ENCODE results near the gene SLC6A6. TPM values are rescaled to one million over a fixed set of nuclear protein-coding genes. Genes with fewer than 3 reads are reported as not detected.
A peak's percentile ranks its signal among the peaks of the same experiment; 100 is the strongest.

SLC6A6 gene
- polyA plus RNA-seq, 2 donors: 2.5 to 3.8 TPM

GRCh38 chr3:14455571-14456317 lies 53.3 kb downstream of the SLC6A6 start:
- Histone ChIP-seq H3K4me1 (ENCODE audit: control insufficient read depth in 2 of 2, insufficient read depth in 2 of 2, low read length in 1 of 2) (peaks cover 3 to 22% of the 10 kb centered on the region in 2 donors), H3K27ac (ENCODE audit: low read depth in 2 of 2, low read length in 1 of 2) (no peak overlapping the region), H3K9me3 (ENCODE audit: control insufficient read depth in 2 of 2, insufficient read depth in 1 of 2, low read depth in 1 of 2, low read length in 1 of 2) (no peaks in the 10 kb centered on the region), H3K27me3 (ENCODE audit: control insufficient read depth in 1 of 2, insufficient read depth in 2 of 2, low read length in 2 of 2) (no peaks in the 10 kb centered on the region), H3K4me3 (ENCODE audit: low read depth in 1 of 2, low read length in 2 of 2) (no peak overlapping the region), H3K36me3 (ENCODE audit: control insufficient read depth in 2 of 2, insufficient read depth in 2 of 2, low read length in 1 of 2) (peaks cover 0 to 11% of the 10 kb centered on the region in 2 donors)
- 61 to 63% methylated on average over 6 of the region's 6 CpGs for WGBS, 2 donors

- no peak overlapping the region for H3K27ac ChIP-seq (ENCODE audit: low read depth in 2 of 2, low read length in 1 of 2)
- 92 to 96% methylated on average over 8 of the region's 8 CpGs for WGBS, 2 donors
- peaks cover 1 to 18% of the 10 kb centered on the region in 2 donors for H3K4me1 ChIP-seq (ENCODE audit: control insufficient read depth in 2 of 2, insufficient read depth in 2 of 2, low read length in 1 of 2)
- H3K4me3 ChIP-seq (ENCODE audit: low read depth in 1 of 2, low read length in 2 of 2): no peak overlapping the region
- H3K9me3 ChIP-seq (ENCODE audit: control insufficient read depth in 2 of 2, insufficient read depth in 1 of 2, low read depth in 1 of 2, low read length in 1 of 2): no peaks in the 10 kb centered on the region
- no peaks in the 10 kb centered on the region for H3K27me3 ChIP-seq (ENCODE audit: control insufficient read depth in 1 of 2, insufficient read depth in 2 of 2, low read length in 2 of 2)
- peaks cover 6 to 10% of the 10 kb centered on the region in 2 donors for H3K36me3 ChIP-seq (ENCODE audit: control insufficient read depth in 2 of 2, insufficient read depth in 2 of 2, low read length in 1 of 2)
Observed at GRCh38 chr3:14456794-14457193, 54.4 kb downstream of the SLC6A6 start.

- 91 to 94% methylated on average over 5 of the region's 5 CpGs for WGBS, 2 donors
- Histone ChIP-seq H3K9me3 (ENCODE audit: control insufficient read depth in 2 of 2, insufficient read depth in 1 of 2, low read depth in 1 of 2, low read length in 1 of 2) (no peaks in the 10 kb centered on the region), H3K4me1 (ENCODE audit: control insufficient read depth in 2 of 2, insufficient read depth in 2 of 2, low read length in 1 of 2) (peaks cover 0 to 11% of the 10 kb centered on the region in 2 donors), H3K36me3 (ENCODE audit: control insufficient read depth in 2 of 2, insufficient read depth in 2 of 2, low read length in 1 of 2) (peaks cover 6 to 11% of the 10 kb centered on the region in 2 donors), H3K27ac (ENCODE audit: low read depth in 2 of 2, low read length in 1 of 2) (no peak overlapping the region), H3K27me3 (ENCODE audit: control insufficient read depth in 1 of 2, insufficient read depth in 2 of 2, low read length in 2 of 2) (no peaks in the 10 kb centered on the region), H3K4me3 (ENCODE audit: low read depth in 1 of 2, low read length in 2 of 2) (no peak overlapping the region)
Observed at GRCh38 chr3:14457481-14457880, 55.1 kb downstream of the SLC6A6 start.

- WGBS, 2 donors: 59 to 83% methylated on average over 9 of the region's 9 CpGs
- Histone ChIP-seq H3K27ac (ENCODE audit: low read depth in 2 of 2, low read length in 1 of 2) (no peak overlapping the region), H3K36me3 (ENCODE audit: control insufficient read depth in 2 of 2, insufficient read depth in 2 of 2, low read length in 1 of 2) (peaks cover 6 to 13% of the 10 kb centered on the region in 2 donors), H3K4me3 (ENCODE audit: low read depth in 1 of 2, low read length in 2 of 2) (no peak overlapping the region), H3K9me3 (ENCODE audit: control insufficient read depth in 2 of 2, insufficient read depth in 1 of 2, low read depth in 1 of 2, low read length in 1 of 2) (no peaks in the 10 kb centered on the region), H3K27me3 (ENCODE audit: control insufficient read depth in 1 of 2, insufficient read depth in 2 of 2, low read length in 2 of 2) (no peaks in the 10 kb centered on the region), H3K4me1 (ENCODE audit: control insufficient read depth in 2 of 2, insufficient read depth in 2 of 2, low read length in 1 of 2) (peaks cover 0 to 8% of the 10 kb centered on the region in 2 donors)
Observed at GRCh38 chr3:14457999-14458398, 55.6 kb downstream of the SLC6A6 start.

GRCh38 chr3:14458434-14459275 lies 56.2 kb downstream of the SLC6A6 start:
- H3K27me3 ChIP-seq (ENCODE audit: control insufficient read depth in 1 of 2, insufficient read depth in 2 of 2, low read length in 2 of 2): no peaks in the 10 kb centered on the region
- H3K9me3 ChIP-seq (ENCODE audit: control insufficient read depth in 2 of 2, insufficient read depth in 1 of 2, low read depth in 1 of 2, low read length in 1 of 2): no peaks in the 10 kb centered on the region
- 75 to 80% methylated on average over 11 of the region's 11 CpGs for WGBS, 2 donors
- no peak overlapping the region for H3K27ac ChIP-seq (ENCODE audit: low read depth in 2 of 2, low read length in 1 of 2)
- H3K36me3 ChIP-seq (ENCODE audit: control insufficient read depth in 2 of 2, insufficient read depth in 2 of 2, low read length in 1 of 2): peaks cover 6 to 13% of the 10 kb centered on the region in 2 donors
- H3K4me1 ChIP-seq (ENCODE audit: control insufficient read depth in 2 of 2, insufficient read depth in 2 of 2, low read length in 1 of 2): peaks cover 0 to 7% of the 10 kb centered on the region in 2 donors
- H3K4me3 ChIP-seq (ENCODE audit: low read depth in 1 of 2, low read length in 2 of 2): no peak overlapping the region

GRCh38 chr3:14459384-14459783 lies 57.0 kb downstream of the SLC6A6 start:
- WGBS, 2 donors: 82 to 93% methylated on average over 5 of the region's 5 CpGs
- no peaks in the 10 kb centered on the region for H3K9me3 ChIP-seq (ENCODE audit: control insufficient read depth in 2 of 2, insufficient read depth in 1 of 2, low read depth in 1 of 2, low read length in 1 of 2)
- no peak overlapping the region for H3K4me3 ChIP-seq (ENCODE audit: low read depth in 1 of 2, low read length in 2 of 2)
- H3K27me3 ChIP-seq (ENCODE audit: control insufficient read depth in 1 of 2, insufficient read depth in 2 of 2, low read length in 2 of 2): no peaks in the 10 kb centered on the region
- H3K4me1 ChIP-seq (ENCODE audit: control insufficient read depth in 2 of 2, insufficient read depth in 2 of 2, low read length in 1 of 2): no peaks in the 10 kb centered on the region
- H3K36me3 ChIP-seq (ENCODE audit: control insufficient read depth in 2 of 2, insufficient read depth in 2 of 2, low read length in 1 of 2): peaks cover 6 to 13% of the 10 kb centered on the region in 2 donors
- no peak overlapping the region for H3K27ac ChIP-seq (ENCODE audit: low read depth in 2 of 2, low read length in 1 of 2)

GRCh38 chr3:14459787-14460186 lies 57.4 kb downstream of the SLC6A6 start:
- no peak overlapping the region for H3K4me3 ChIP-seq (ENCODE audit: low read depth in 1 of 2, low read length in 2 of 2)
- 64 to 80% methylated on average over 3 of the region's 3 CpGs for WGBS, 2 donors
- peaks cover 6 to 16% of the 10 kb centered on the region in 2 donors for H3K36me3 ChIP-seq (ENCODE audit: control insufficient read depth in 2 of 2, insufficient read depth in 2 of 2, low read length in 1 of 2)
- no peak overlapping the region for H3K27ac ChIP-seq (ENCODE audit: low read depth in 2 of 2, low read length in 1 of 2)
- H3K4me1 ChIP-seq (ENCODE audit: control insufficient read depth in 2 of 2, insufficient read depth in 2 of 2, low read length in 1 of 2): no peaks in the 10 kb centered on the region
- no peaks in the 10 kb centered on the region for H3K9me3 ChIP-seq (ENCODE audit: control insufficient read depth in 2 of 2, insufficient read depth in 1 of 2, low read depth in 1 of 2, low read length in 1 of 2)
- no peaks in the 10 kb centered on the region for H3K27me3 ChIP-seq (ENCODE audit: control insufficient read depth in 1 of 2, insufficient read depth in 2 of 2, low read length in 2 of 2)

GRCh38 chr3:14460342-14461005 lies 58.1 kb downstream of the SLC6A6 start:
- Histone ChIP-seq H3K27ac (ENCODE audit: low read depth in 2 of 2, low read length in 1 of 2) (peak overlapping the region in 1 of 2 donors; percentile 20), H3K36me3 (ENCODE audit: control insufficient read depth in 2 of 2, insufficient read depth in 2 of 2, low read length in 1 of 2) (peaks cover 6 to 18% of the 10 kb centered on the region in 2 donors), H3K9me3 (ENCODE audit: control insufficient read depth in 2 of 2, insufficient read depth in 1 of 2, low read depth in 1 of 2, low read length in 1 of 2) (no peaks in the 10 kb centered on the region), H3K27me3 (ENCODE audit: control insufficient read depth in 1 of 2, insufficient read depth in 2 of 2, low read length in 2 of 2) (no peaks in the 10 kb centered on the region), H3K4me3 (ENCODE audit: low read depth in 1 of 2, low read length in 2 of 2) (no peak overlapping the region), H3K4me1 (ENCODE audit: control insufficient read depth in 2 of 2, insufficient read depth in 2 of 2, low read length in 1 of 2) (no peaks in the 10 kb centered on the region)
- WGBS, 2 donors: 38 to 45% methylated on average over 9 of the region's 9 CpGs

GRCh38 chr3:14461006-14461747 lies 58.8 kb downstream of the SLC6A6 start:
- peak overlapping the region in 1 of 2 donors; percentile 20 for H3K27ac ChIP-seq (ENCODE audit: low read depth in 2 of 2, low read length in 1 of 2)
- H3K36me3 ChIP-seq (ENCODE audit: control insufficient read depth in 2 of 2, insufficient read depth in 2 of 2, low read length in 1 of 2): peaks cover 6 to 16% of the 10 kb centered on the region in 2 donors
- WGBS, 2 donors: 82 to 83% methylated on average over 13 of the region's 13 CpGs
- H3K4me3 ChIP-seq (ENCODE audit: low read depth in 1 of 2, low read length in 2 of 2): no peak overlapping the region
- no peaks in the 10 kb centered on the region for H3K4me1 ChIP-seq (ENCODE audit: control insufficient read depth in 2 of 2, insufficient read depth in 2 of 2, low read length in 1 of 2)
- H3K27me3 ChIP-seq (ENCODE audit: control insufficient read depth in 1 of 2, insufficient read depth in 2 of 2, low read length in 2 of 2): no peaks in the 10 kb centered on the region
- no peaks in the 10 kb centered on the region for H3K9me3 ChIP-seq (ENCODE audit: control insufficient read depth in 2 of 2, insufficient read depth in 1 of 2, low read depth in 1 of 2, low read length in 1 of 2)

Data from esophagus (tissue), 2 donors.